ENCODE measurements around the gene RTN4RL2. TPM values are rescaled to one million over a fixed set of nuclear protein-coding genes. Genes with fewer than 3 reads are reported as not detected.

RTN4RL2 gene
- total RNA-seq, 1 experiment from 2014 or later: 0.90 TPM

DNA sequence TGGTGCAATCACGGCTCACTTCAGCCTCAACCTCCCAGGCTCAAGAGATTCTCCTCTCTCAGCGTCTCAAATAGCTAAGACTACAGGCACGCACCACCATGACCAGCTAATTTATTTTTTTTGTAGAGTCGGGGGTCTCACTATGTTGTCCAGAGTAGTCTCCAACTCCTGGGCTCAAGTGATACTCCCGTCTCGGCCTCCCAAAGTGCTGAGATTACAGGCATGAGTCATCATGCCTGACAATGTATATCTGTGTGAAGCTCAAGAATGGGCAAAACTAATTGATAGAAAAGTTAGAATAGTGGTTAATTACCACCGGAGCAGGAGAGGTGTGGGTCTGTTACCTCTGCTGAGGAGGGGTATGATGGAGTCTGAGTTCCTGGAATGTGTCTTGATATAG is 24.3 kb upstream of the RTN4RL2 start:
- in situ Hi-C loops (cut with HindIII; ENCODE audit: low pct_unique_long_range_greater_than_20kb, low sequenced_read_pairs): no loop called here
- no peak for ATAC-seq

DNA sequence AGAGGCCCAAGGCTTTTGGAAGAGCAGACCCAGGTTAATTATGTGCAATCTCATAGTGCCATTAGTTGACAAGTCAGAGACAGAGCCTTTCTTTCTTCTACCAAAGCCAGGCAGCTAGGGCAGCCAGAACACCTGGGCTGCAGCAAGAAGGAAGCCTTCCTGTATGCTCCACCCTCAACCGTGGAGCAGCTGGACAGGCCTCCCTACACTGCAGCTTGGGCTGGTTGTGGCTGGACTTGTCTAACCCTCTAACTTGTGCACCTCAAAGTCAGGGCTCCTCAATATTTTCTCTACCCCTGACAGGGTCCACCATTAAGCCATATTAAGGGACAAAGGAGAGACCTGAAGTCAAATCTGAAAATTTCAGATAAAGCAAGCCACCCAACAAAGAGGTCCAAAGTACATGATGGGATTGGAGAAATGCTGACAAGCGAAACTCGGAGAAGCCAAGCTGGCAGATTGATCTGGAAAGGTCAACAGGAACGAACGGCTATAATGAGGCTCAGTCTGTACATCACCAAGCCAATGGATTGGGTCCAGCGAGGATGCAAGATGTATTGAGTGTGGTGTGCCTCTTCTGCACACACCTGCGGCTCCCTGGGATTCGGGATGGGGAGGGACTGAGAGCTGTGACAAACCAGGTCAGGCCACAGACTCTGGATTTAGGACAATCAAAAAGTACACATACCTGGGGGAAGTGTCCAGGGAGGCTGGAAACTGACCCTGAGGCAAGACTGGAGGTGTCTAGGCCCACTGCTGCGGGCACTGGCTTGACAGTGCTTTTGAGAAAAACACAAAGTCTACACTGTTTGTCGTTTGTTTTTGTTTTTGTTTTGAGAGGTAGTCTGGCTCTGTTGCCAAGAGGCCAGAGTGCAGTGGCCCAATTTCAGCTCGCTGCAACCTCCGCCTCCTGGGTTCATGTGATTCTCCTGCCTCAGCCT is 21.7 kb upstream of the RTN4RL2 start:
- CTCF ChIA-PET: no interaction called here
- no TSS peak for BruUV-seq (replicated peaks)
- Histone ChIP-seq H3K4me3 (ENCODE audit: low read depth in 2 of 2, low read length in 2 of 2) (no peak overlapping the region), H3K36me3 (ENCODE audit: control insufficient read depth, insufficient read depth, low read length) (no peaks in the 10 kb centered on the region), H3K4me1 (ENCODE audit: control insufficient read depth, insufficient read depth, low read length) (no peaks in the 10 kb centered on the region), H3K27me3 (ENCODE audit: control insufficient read depth, insufficient read depth, low read length) (no peaks in the 10 kb centered on the region), H3K27ac (ENCODE audit: low read length) (no peak overlapping the region), H3K9me3 (ENCODE audit: control insufficient read depth, insufficient read depth, low read depth, low read length) (no peaks in the 10 kb centered on the region)
- no peak for DNase-seq (ENCODE audit: low read depth, low spot score)
- ATAC-seq: no peak
- TF ChIP-seq, protein P1, sequence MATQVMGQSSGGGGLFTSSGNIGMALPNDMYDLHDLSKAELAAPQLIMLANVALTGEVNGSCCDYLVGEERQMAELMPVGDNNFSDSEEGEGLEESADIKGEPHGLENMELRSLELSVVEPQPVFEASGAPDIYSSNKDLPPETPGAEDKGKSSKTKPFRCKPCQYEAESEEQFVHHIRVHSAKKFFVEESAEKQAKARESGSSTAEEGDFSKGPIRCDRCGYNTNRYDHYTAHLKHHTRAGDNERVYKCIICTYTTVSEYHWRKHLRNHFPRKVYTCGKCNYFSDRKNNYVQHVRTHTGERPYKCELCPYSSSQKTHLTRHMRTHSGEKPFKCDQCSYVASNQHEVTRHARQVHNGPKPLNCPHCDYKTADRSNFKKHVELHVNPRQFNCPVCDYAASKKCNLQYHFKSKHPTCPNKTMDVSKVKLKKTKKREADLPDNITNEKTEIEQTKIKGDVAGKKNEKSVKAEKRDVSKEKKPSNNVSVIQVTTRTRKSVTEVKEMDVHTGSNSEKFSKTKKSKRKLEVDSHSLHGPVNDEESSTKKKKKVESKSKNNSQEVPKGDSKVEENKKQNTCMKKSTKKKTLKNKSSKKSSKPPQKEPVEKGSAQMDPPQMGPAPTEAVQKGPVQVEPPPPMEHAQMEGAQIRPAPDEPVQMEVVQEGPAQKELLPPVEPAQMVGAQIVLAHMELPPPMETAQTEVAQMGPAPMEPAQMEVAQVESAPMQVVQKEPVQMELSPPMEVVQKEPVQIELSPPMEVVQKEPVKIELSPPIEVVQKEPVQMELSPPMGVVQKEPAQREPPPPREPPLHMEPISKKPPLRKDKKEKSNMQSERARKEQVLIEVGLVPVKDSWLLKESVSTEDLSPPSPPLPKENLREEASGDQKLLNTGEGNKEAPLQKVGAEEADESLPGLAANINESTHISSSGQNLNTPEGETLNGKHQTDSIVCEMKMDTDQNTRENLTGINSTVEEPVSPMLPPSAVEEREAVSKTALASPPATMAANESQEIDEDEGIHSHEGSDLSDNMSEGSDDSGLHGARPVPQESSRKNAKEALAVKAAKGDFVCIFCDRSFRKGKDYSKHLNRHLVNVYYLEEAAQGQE (IDR thresholded peaks at IDR 0.05; ENCODE audit: insufficient read depth in 1 of 2, low read depth in 2 of 2, low read length in 1 of 2): no peak
- no peak for TF ChIP-seq SIN3A (IDR thresholded peaks at IDR 0.05; ENCODE audit: borderline replicate concordance, insufficient read depth, low read depth, low read length)
- TF ChIP-seq TCF7L2 (IDR thresholded peaks at IDR 0.05; ENCODE audit: low read depth, low read length): no peak
- no peak for TF ChIP-seq POLR2AphosphoS5 (IDR thresholded peaks at IDR 0.05; ENCODE audit: low read depth, low read length)
- TF ChIP-seq, protein P2, sequence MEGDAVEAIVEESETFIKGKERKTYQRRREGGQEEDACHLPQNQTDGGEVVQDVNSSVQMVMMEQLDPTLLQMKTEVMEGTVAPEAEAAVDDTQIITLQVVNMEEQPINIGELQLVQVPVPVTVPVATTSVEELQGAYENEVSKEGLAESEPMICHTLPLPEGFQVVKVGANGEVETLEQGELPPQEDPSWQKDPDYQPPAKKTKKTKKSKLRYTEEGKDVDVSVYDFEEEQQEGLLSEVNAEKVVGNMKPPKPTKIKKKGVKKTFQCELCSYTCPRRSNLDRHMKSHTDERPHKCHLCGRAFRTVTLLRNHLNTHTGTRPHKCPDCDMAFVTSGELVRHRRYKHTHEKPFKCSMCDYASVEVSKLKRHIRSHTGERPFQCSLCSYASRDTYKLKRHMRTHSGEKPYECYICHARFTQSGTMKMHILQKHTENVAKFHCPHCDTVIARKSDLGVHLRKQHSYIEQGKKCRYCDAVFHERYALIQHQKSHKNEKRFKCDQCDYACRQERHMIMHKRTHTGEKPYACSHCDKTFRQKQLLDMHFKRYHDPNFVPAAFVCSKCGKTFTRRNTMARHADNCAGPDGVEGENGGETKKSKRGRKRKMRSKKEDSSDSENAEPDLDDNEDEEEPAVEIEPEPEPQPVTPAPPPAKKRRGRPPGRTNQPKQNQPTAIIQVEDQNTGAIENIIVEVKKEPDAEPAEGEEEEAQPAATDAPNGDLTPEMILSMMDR (IDR thresholded peaks at IDR 0.05): no peak
- in situ Hi-C loops (cut with HindIII; ENCODE audit: low pct_unique_long_range_greater_than_20kb, low sequenced_read_pairs) (no loop called here), intact Hi-C loops (cut with micrococcal nuclease; ENCODE audit: unreplicated experiment) (no loop called here)
- POLR2A ChIA-PET: no interaction called here

More for the DNA sequence above, 24.3 kb upstream of the RTN4RL2 start:
- intact Hi-C loops (cut with micrococcal nuclease; ENCODE audit: unreplicated experiment): no loop called here
- Histone ChIP-seq H3K27me3 (ENCODE audit: control insufficient read depth, insufficient read depth, low read length) (no peaks in the 10 kb centered on the region), H3K4me3 (ENCODE audit: low read depth in 2 of 2, low read length in 2 of 2) (no peak overlapping the region), H3K27ac (ENCODE audit: low read length) (no peak overlapping the region), H3K4me1 (ENCODE audit: control insufficient read depth, insufficient read depth, low read length) (no peaks in the 10 kb centered on the region), H3K9me3 (ENCODE audit: control insufficient read depth, insufficient read depth, low read depth, low read length) (no peaks in the 10 kb centered on the region), H3K36me3 (ENCODE audit: control insufficient read depth, insufficient read depth, low read length) (no peaks in the 10 kb centered on the region)
- no peak for DNase-seq (ENCODE audit: low read depth, low spot score)
- ChIA-PET POLR2A (no interaction called here), CTCF (interaction anchor here (0.7 kb wide), 1 partner anchor 78 kb away, joined by 4 read pairs; no protein-coding TSS in a partner anchor)
- TF ChIP-seq, protein P1 (IDR thresholded peaks at IDR 0.05; ENCODE audit: insufficient read depth in 1 of 2, low read depth in 2 of 2, low read length in 1 of 2): no peak
- TF ChIP-seq, protein P2 (IDR thresholded peaks at IDR 0.05): no peak
- TF ChIP-seq TCF7L2 (IDR thresholded peaks at IDR 0.05; ENCODE audit: low read depth, low read length) (no peak), POLR2AphosphoS5 (IDR thresholded peaks at IDR 0.05; ENCODE audit: low read depth, low read length) (no peak), SIN3A (IDR thresholded peaks at IDR 0.05; ENCODE audit: borderline replicate concordance, insufficient read depth, low read depth, low read length) (no peak)
- no TSS peak for BruUV-seq (replicated peaks)
